IPS DF 6.9 (cell line): Measurements from ENCODE around the gene GSDMA.

Experiments used
- DNase-seq: peaks from one replicate; pipeline ENCODE4 v3.0.0-alpha.2; 2013; ENCODE audit warnings: low read depth, low spot score
- H3K27ac ChIP-seq: one replicate; pipeline ENCODE4 v1.5.1; 2013; ENCODE audit warnings: low read length, control low read depth
- H3K27me3 ChIP-seq: 2 replicates; pipeline ENCODE4 v1.6.1; 2013; ENCODE audit warnings: mild to moderate bottlenecking, low read length; ENCODE audit not compliant: control insufficient read depth, insufficient read depth
- H3K36me3 ChIP-seq: 2 replicates; pipeline ENCODE4 v1.6.1; 2013; ENCODE audit warnings: low read length; ENCODE audit not compliant: control insufficient read depth, insufficient read depth
- H3K4me1 ChIP-seq: 2 replicates; pipeline ENCODE4 v1.6.1; 2013; ENCODE audit warnings: low read length; ENCODE audit not compliant: control insufficient read depth, insufficient read depth
- H3K4me3 ChIP-seq: 2 replicates; pipeline ENCODE4 v1.5.1; 2013; ENCODE audit warnings: mild to moderate bottlenecking, low read length
- H3K9me3 ChIP-seq: 2 replicates; pipeline ENCODE4 v1.6.1; 2013; ENCODE audit warnings: low read length, inconsistent platforms; ENCODE audit not compliant: control insufficient read depth, insufficient read depth
- WGBS: extraction: QIAGEN DNeasy Blood & Tissue Kit; methylation state at CpG from one replicate; pipeline ENCODE4 v1.1.7; 2013; ENCODE audit warnings: mixed read lengths, missing lambda C conversion rate; ENCODE audit not compliant: insufficient read length, insufficient coverage; 5-methylcytosine and 5-hydroxymethylcytosine counted together

Gene GSDMA

DNA sequence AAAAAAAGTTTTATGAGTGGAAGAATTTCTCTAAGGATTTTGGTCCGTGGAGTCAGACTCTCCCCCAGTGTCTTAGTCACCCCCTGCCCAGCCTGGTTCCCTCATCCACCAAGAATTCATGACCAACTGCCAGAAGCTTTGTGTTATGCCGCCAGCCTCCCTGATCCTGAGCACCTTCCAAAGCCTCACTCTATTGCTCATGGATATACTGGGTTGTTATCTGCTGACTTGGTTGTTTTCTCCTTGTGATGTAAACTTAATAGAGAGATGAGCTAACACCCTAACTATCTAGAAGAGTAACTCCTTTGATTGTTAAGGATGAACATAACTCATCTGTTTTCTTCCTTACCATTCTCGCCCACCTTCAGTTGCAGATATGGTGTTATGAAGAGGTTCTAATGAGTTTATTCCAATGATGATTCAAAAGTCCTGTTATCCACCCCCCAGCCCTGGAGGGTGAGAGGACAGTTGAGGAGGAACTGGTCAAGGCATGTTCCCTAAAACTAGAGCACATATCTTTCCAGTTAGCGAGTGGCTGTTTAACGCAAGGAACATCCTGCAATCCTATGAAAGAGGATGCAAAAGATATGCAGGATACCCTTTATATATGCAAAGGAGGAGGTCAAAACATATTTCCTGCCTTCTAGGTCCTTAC, 16.3 kb downstream of the GSDMA start:
- Histone ChIP-seq H3K9me3 (no peaks in the 10 kb centered on the region), H3K36me3 (peaks cover 1% of the 10 kb centered on the region), H3K4me3 (no peak overlapping the region), H3K27me3 (no peaks in the 10 kb centered on the region), H3K4me1 (no peaks in the 10 kb centered on the region; the same call in 1 of the 2 replicates), H3K27ac (no peak overlapping the region)
- DNase-seq: no peak
- no CpG with 5 or more reads among the region's 5 CpGs for WGBS

GRCh38 chr17:39979893-39980350, 17.1 kb downstream of the GSDMA start:
- Histone ChIP-seq H3K36me3 (peaks cover 7% of the 10 kb centered on the region), H3K4me3 (peak overlapping the region; percentile 68; the same call in 1 of the 2 replicates), H3K27ac (no peak overlapping the region), H3K9me3 (no peaks in the 10 kb centered on the region), H3K27me3 (no peaks in the 10 kb centered on the region), H3K4me1 (no peaks in the 10 kb centered on the region; the same call in 1 of the 2 replicates)
- WGBS: no CpG with 5 or more reads among the region's 10 CpGs
- no peak for DNase-seq

DNA sequence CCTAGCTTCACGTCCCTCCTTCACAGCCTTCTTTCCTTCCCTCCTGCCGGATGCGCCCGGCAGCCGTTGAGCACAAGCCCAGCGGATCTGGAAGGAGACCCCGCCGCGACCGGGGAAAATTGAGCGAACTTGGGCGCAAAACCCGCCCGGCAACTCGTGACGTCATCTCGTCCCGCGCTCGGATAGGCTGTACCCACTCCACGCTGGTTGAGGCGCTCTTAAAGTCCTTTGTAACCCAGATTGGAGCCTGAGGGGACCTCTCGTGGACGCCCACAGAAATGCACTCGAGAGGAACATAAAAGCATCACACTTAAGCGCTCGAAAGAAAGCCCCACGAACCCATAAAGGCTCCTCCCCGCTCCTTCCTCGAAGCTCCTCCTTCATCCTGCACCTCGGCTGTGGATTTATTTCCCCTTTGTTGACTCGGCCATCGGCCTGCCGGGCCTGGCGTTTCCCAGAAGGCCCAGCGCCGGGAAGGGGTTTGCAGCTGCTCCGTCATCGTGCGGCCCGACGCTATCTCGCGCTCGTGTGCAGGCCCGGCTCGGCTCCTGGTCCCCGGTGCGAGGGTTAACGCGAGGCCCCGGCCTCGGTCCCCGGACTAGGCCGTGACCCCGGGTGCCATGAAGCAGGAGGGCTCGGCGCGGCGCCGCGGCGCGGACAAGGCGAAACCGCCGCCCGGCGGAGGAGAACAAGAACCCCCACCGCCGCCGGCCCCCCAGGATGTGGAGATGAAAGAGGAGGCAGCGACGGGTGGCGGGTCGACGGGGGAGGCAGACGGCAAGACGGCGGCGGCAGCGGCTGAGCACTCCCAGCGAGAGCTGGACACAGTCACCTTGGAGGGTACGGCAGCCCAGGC, 17.8 kb downstream of the GSDMA start, which contains the start of gene PSMD3:
Gene PSMD3 (plus strand): TSS at position 457 of the 856 bp plus-strand sequence. CDS start 164 bp downstream, at position 621.
- no CpG with 5 or more reads among the region's 84 CpGs for WGBS
- peak within 1 kb of the TSS; percentile 68 for H3K4me3 ChIP-seq
- H3K9me3 ChIP-seq: no peaks in the 10 kb centered on the region
- H3K36me3 ChIP-seq: peaks cover 11% of the 10 kb centered on the region
- DNase-seq: peak; percentile 99
- H3K27me3 ChIP-seq: no peaks in the 10 kb centered on the region
- H3K4me1 ChIP-seq: no peaks in the 10 kb centered on the region; the same call in 1 of the 2 replicates
- H3K27ac ChIP-seq: no peak within 1 kb of the TSS

- WGBS: no CpG with 5 or more reads among the region's 15 CpGs
- no peak for DNase-seq
- Histone ChIP-seq H3K27me3 (no peaks in the 10 kb centered on the region), H3K4me1 (no peaks in the 10 kb centered on the region; the same call in 1 of the 2 replicates), H3K36me3 (peaks cover 16% of the 10 kb centered on the region), H3K4me3 (peak overlapping the region; percentile 68), H3K27ac (no peak overlapping the region), H3K9me3 (no peaks in the 10 kb centered on the region)
These were observed 18.5 kb downstream of the GSDMA start for GRCh38 chr17:39981207-39981741.

- no CpG with 5 or more reads among the region's 7 CpGs for WGBS
- no peak for DNase-seq
- Histone ChIP-seq H3K27me3 (no peaks in the 10 kb centered on the region), H3K36me3 (peaks cover 21% of the 10 kb centered on the region), H3K9me3 (no peaks in the 10 kb centered on the region), H3K27ac (no peak overlapping the region), H3K4me1 (no peaks in the 10 kb centered on the region; the same call in 1 of the 2 replicates), H3K4me3 (peak overlapping the region; percentile 68; the same call in 1 of the 2 replicates)
These were observed 19.1 kb downstream of the GSDMA start for GRCh38 chr17:39981766-39982375.

DNA sequence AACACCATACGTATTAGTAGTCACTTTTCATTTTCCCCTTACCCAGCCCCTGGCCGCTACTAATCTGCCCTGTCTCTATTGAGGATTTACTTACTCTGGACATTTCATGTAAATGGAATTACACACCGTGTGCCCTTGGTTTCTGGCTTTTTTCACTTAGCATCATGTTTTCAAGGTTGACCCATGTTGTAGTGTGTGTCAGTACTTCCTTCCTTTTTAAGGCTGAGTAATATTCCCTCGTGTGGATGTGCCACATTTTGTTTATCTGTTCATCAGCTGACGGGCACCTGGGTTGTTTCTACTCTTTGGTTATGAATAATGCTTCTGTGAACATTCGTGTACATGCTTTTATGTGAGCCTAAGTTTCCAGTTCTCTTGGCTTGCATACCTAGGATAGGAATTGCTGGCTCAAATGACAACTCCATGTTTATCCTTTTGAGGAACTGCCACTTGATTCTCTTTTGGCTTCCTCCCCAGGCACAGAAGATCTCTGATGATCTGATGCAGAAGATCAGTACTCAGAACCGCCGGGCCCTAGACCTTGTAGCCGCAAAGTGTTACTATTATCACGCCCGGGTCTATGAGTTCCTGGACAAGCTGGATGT, 25.5 kb downstream of the GSDMA start:
- Histone ChIP-seq H3K27ac (no peak overlapping the region), H3K36me3 (peaks cover 69% of the 10 kb centered on the region), H3K9me3 (no peaks in the 10 kb centered on the region), H3K4me3 (no peak overlapping the region), H3K27me3 (no peaks in the 10 kb centered on the region), H3K4me1 (no peaks in the 10 kb centered on the region)
- no peak for DNase-seq
- no CpG with 5 or more reads among the region's 11 CpGs for WGBS

DNA sequence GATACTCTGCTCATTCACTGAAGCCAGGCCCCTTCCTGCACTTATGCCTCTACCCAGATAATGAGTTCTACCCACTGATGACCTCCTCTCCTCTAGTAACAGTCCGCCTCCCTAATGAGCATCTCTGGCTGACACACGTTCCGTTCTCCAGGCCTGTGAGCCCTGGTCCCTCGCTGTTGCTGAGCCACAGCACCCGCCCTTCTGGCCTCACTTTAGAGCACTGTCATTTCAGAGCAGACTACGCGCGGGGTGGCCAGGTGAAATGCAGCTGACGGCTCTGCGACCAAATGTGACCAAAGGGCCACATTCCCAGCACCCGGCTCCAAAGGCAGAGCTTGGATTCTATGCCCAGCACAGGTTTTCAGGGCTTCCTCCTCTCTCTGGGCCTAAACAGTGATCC, 31.6 kb downstream of the GSDMA start:
- H3K9me3 ChIP-seq: no peaks in the 10 kb centered on the region
- no peak overlapping the region for H3K27ac ChIP-seq
- H3K4me1 ChIP-seq: no peaks in the 10 kb centered on the region
- peaks cover 63% of the 10 kb centered on the region for H3K36me3 ChIP-seq
- no peak for DNase-seq
- WGBS: no CpG with 5 or more reads among the region's 11 CpGs
- H3K27me3 ChIP-seq: no peaks in the 10 kb centered on the region
- H3K4me3 ChIP-seq: no peak overlapping the region

GRCh38 chr17:39995438-39995837, 32.6 kb downstream of the GSDMA start:
- Histone ChIP-seq H3K27me3 (no peaks in the 10 kb centered on the region), H3K27ac (no peak overlapping the region), H3K4me1 (no peaks in the 10 kb centered on the region), H3K9me3 (no peaks in the 10 kb centered on the region; the same call in 1 of the 2 replicates), H3K36me3 (peaks cover 53% of the 10 kb centered on the region), H3K4me3 (no peak overlapping the region)
- no peak for DNase-seq
- WGBS: no CpG with 5 or more reads among the region's 6 CpGs

DNA sequence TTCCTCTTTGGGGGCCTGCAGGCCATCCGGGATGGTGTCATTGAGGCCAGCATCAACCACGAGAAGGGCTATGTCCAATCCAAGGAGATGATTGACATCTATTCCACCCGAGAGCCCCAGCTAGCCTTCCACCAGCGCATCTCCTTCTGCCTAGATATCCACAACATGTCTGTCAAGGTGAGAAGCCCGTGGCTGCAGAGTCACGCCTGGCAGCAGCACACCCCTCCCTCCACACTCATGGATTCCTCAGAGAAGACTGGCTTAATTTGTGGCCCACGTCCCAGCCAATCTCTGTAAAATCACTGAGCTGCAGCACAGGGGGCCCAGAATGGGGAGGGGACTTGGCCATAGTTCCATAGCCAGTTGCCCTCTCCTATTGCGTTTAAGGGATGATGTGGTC, 33.4 kb downstream of the GSDMA start:
- Histone ChIP-seq H3K27me3 (no peaks in the 10 kb centered on the region), H3K27ac (no peak overlapping the region), H3K4me1 (no peaks in the 10 kb centered on the region), H3K9me3 (no peaks in the 10 kb centered on the region; the same call in 1 of the 2 replicates), H3K4me3 (no peak overlapping the region), H3K36me3 (peaks cover 52% of the 10 kb centered on the region)
- no peak for DNase-seq
- no CpG with 5 or more reads among the region's 8 CpGs for WGBS
